Immature natural killer cell (primary cell): ENCODE data around the gene SYTL3. TPM values are rescaled to one million over a fixed set of nuclear protein-coding genes. Genes with fewer than 3 reads are reported as not detected.
"Not testable (repeated sequence)": the region's sequence is repeated elsewhere in the genome, so short reads cannot be mapped to it uniquely, and the experiment has no call there.

Experiments used
- DNase-seq, 3 donors: peaks; one replicate each; pipeline ENCODE4 v3.0.0; 2022; ENCODE audit warnings: mixed read lengths in 1 of 3
- H3K27ac Mint-ChIP-seq, 6 donors: one replicate each; pipeline ENCODE4 v1.8.0; 2020; ENCODE audit warnings: mixed read lengths in 6 of 6, mild to moderate bottlenecking in 5 of 6, inconsistent platforms in 4 of 6, moderate library complexity in 3 of 6
- H3K27me3 Mint-ChIP-seq, 3 donors: one replicate each; pipeline ENCODE4 v1.8.0; 2020 to 2021; ENCODE audit warnings: low read depth in 3 of 3, mild to moderate bottlenecking in 3 of 3, mixed read lengths in 3 of 3, moderate library complexity in 3 of 3, inconsistent platforms in 1 of 3
- H3K36me3 Mint-ChIP-seq, 3 donors: one replicate each; pipeline ENCODE4 v1.8.0; 2020; ENCODE audit warnings: mixed read lengths in 3 of 3, inconsistent platforms in 2 of 3, mild to moderate bottlenecking in 2 of 3
- H3K4me1 Mint-ChIP-seq, 2 donors: one replicate each; pipeline ENCODE4 v1.8.0; 2020; ENCODE audit warnings: inconsistent platforms in 2 of 2, mild to moderate bottlenecking in 2 of 2, mixed read lengths in 2 of 2, moderate library complexity in 1 of 2
- H3K4me3 Mint-ChIP-seq, 5 donors: one replicate each; pipeline ENCODE4 v1.8.0; 2020; ENCODE audit warnings: mild to moderate bottlenecking in 5 of 5, mixed read lengths in 5 of 5, inconsistent platforms in 3 of 5, moderate library complexity in 3 of 5
- H3K9me3 Mint-ChIP-seq, 6 donors: one replicate each; pipeline ENCODE4 v1.8.0; 2020; ENCODE audit warnings: mild to moderate bottlenecking in 6 of 6, mixed read lengths in 6 of 6, inconsistent platforms in 4 of 6, moderate library complexity in 3 of 6
- polyA plus RNA-seq, 3 donors: library from polyadenylated mRNA; unstranded; fragments of 300-500 nt; fragmentation: Illumina TruSeq; gene quantifications; one replicate each; pipeline ENCODE4 v1.2.3, GENCODE V29; 2021

The SYTL3 gene
- polyA plus RNA-seq, 3 donors from 2014 or later = 45.4 to 56.5 (median 52.0) TPM

GRCh38 chr6:158653577-158654354 lies 3.9 kb downstream of the SYTL3 start:
- peaks cover 26 to 55% (median 40%) of the 10 kb centered on the region in 3 donors for H3K27me3 Mint-ChIP-seq
- peaks cover 14 to 19% (median 18%) of the 10 kb centered on the region in 3 donors for H3K36me3 Mint-ChIP-seq

DNA sequence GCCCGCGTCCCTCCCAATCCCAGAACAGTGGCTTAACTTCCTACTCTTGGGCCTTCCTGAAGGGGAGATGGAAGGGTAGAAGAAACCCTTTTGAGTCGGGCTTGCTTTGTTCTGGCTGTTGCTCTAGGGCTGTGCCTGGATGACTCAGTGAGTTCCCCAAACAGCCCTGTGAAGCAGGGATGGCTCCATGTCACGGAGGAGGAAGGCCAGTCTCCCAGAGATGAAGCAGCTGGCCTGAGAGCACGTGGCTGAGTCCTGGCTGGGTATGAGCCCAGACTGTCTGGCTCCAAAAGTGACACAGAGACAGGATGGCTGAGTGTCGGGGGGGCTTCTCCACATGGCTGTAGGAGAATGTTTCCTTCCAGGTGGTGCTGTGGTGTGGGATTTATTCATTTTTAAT lies 4.6 kb downstream of the SYTL3 start:
- Mint-ChIP-seq H3K36me3 (peaks cover 14 to 19% (median 18%) of the 10 kb centered on the region in 3 donors), H3K9me3 (no peaks in the 10 kb centered on the region), H3K4me3 (peak overlapping the region; percentile 78 to 87 (median 86)), H3K27me3 (peaks cover 25 to 52% (median 41%) of the 10 kb centered on the region in 3 donors), H3K27ac (peak overlapping the region; percentile 98 to 100 (median 100)), H3K4me1 (peaks cover 76 to 81% of the 10 kb centered on the region in 2 donors)
- no peak for DNase-seq

More at GRCh38 chr6:158653577-158654354, 3.9 kb downstream of the SYTL3 start:
- peaks cover 76 to 81% of the 10 kb centered on the region in 2 donors for H3K4me1 Mint-ChIP-seq
- H3K4me3 Mint-ChIP-seq = peak overlapping the region; percentile 78 to 87 (median 86)
- DNase-seq = peak; percentile 97 to 98 (median 97)
- no peaks in the 10 kb centered on the region for H3K9me3 Mint-ChIP-seq
- peak overlapping the region; percentile 98 to 100 (median 100) for H3K27ac Mint-ChIP-seq

GRCh38 chr6:158654960-158655489 lies 5.2 kb downstream of the SYTL3 start:
- Mint-ChIP-seq H3K4me1 (peaks cover 75 to 81% of the 10 kb centered on the region in 2 donors), H3K27ac (peak overlapping the region; percentile 98 to 100 (median 100)), H3K9me3 (no peaks in the 10 kb centered on the region), H3K36me3 (peaks cover 14 to 19% (median 18%) of the 10 kb centered on the region in 3 donors), H3K4me3 (peak overlapping the region; percentile 78 to 87 (median 86)), H3K27me3 (peaks cover 20 to 47% (median 36%) of the 10 kb centered on the region in 3 donors)
- DNase-seq = peak in 2 of 3 donors; percentile 28 to 46

- peak in 1 of 3 donors; percentile 29 for DNase-seq
- peaks cover 20 to 45% (median 34%) of the 10 kb centered on the region in 3 donors for H3K27me3 Mint-ChIP-seq
- peaks cover 14 to 20% (median 18%) of the 10 kb centered on the region in 3 donors for H3K36me3 Mint-ChIP-seq
- H3K4me1 Mint-ChIP-seq = peaks cover 79 to 81% of the 10 kb centered on the region in 2 donors
- no peaks in the 10 kb centered on the region for H3K9me3 Mint-ChIP-seq
- H3K4me3 Mint-ChIP-seq = peak overlapping the region; percentile 78 to 87 (median 86)
- peak overlapping the region; percentile 98 to 100 (median 100) for H3K27ac Mint-ChIP-seq
Measured at GRCh38 chr6:158655569-158656450, 6.0 kb downstream of the SYTL3 start.

DNA sequence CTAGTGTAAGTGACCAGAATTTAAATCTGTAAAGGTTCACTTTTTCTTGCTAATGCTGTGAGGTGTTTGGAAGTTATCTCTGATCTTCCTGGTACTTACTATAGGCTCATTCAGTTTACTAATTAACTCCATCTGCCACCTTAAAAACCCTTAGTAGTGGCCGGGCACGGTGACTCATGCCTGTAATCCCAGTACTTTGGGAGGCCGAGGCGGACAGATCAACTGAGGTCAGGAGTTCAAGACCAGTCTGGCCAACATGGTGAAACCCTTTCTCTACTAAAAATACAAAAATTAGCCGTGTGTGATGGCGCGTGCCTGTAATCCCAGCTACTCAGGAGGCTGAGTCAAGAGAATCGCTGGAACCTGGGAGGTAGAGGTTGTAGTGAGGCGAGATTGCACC lies 7.1 kb downstream of the SYTL3 start:
- DNase-seq, H3K9me3 Mint-ChIP-seq: not testable (repeated sequence)
- Mint-ChIP-seq H3K4me3 (peak overlapping the region in 1 of 5 donors; percentile 87), H3K27me3 (peaks cover 20 to 39% (median 33%) of the 10 kb centered on the region in 3 donors), H3K4me1 (peaks cover 75 to 76% of the 10 kb centered on the region in 2 donors), H3K27ac (peak overlapping the region; percentile 76 to 100 (median 99)), H3K36me3 (peaks cover 17 to 24% (median 18%) of the 10 kb centered on the region in 3 donors)

DNA sequence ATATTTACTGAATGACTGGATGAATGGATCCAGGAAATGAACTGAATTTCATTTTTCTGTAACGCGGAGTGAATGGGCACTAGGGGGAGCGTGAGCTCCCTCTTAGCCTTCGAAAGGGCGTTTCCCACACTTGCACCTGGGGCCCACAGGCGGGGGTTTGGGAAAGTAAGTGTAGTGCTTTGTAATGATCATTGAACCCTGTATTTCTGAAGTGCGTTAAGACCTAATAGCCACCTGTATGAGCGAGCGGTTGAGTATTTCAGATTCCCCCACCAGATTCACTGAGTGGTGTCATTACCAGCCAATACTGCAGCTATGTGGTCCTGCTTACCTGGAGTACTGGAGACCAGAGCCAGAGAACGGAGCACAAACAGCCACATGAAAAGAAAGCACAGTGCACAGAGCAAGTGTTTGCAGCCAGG lies 10.5 kb downstream of the SYTL3 start:
- Mint-ChIP-seq H3K36me3 (peaks cover 26 to 41% (median 26%) of the 10 kb centered on the region in 3 donors), H3K9me3 (no peaks in the 10 kb centered on the region), H3K27me3 (peaks cover 0 to 16% (median 11%) of the 10 kb centered on the region in 3 donors), H3K4me1 (peaks cover 44 to 46% of the 10 kb centered on the region in 2 donors), H3K27ac (peak overlapping the region; percentile 18 to 90 (median 68)), H3K4me3 (peak overlapping the region in 4 of 5 donors; percentile 18 to 53 (median 48))
- peak; percentile 27 to 52 (median 48) for DNase-seq

DNA sequence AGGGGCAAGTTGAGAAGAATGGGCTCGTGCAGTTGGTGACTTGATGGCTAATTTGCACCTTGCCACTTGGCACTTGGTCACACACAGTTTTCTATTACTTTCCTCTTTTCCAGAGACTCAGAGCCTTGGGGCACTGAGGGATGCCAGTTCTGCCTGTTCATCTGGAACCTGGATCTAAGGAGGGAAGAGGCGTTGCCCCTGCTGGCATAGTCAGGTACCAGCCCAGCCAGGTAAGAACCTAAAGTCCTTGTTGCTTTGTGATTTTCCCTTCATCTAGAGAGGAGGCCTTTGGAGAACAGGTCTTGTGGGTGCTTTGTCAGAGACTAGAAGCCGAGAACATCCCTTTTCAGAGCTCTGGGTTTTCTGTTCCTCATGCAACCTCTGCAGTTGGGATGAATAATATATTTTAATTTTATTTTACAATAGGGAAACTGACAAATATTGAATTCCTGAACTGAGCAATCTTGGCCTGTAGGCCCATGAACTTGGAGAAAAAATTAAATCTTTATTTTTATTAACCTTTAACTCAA lies 11.4 kb downstream of the SYTL3 start:
- peaks cover 20 to 42% (median 22%) of the 10 kb centered on the region in 3 donors for H3K36me3 Mint-ChIP-seq
- peaks cover 37 to 38% of the 10 kb centered on the region in 2 donors for H3K4me1 Mint-ChIP-seq
- peak overlapping the region in 5 of 6 donors; percentile 17 to 73 (median 67) for H3K27ac Mint-ChIP-seq
- H3K4me3 Mint-ChIP-seq = no peak overlapping the region
- no peak for DNase-seq
- no peaks in the 10 kb centered on the region for H3K9me3 Mint-ChIP-seq
- H3K27me3 Mint-ChIP-seq = peaks cover 0 to 10% (median 6%) of the 10 kb centered on the region in 3 donors

- peaks cover 20 to 55% (median 32%) of the 10 kb centered on the region in 3 donors for H3K36me3 Mint-ChIP-seq
- H3K4me3 Mint-ChIP-seq = no peak overlapping the region
- peaks cover 34 to 41% of the 10 kb centered on the region in 2 donors for H3K4me1 Mint-ChIP-seq
- DNase-seq = no peak
- peaks cover 0 to 10% (median 6%) of the 10 kb centered on the region in 3 donors for H3K27me3 Mint-ChIP-seq
- H3K27ac Mint-ChIP-seq = no peak overlapping the region
- no peaks in the 10 kb centered on the region for H3K9me3 Mint-ChIP-seq
Measured at GRCh38 chr6:158662607-158662953, 12.7 kb downstream of the SYTL3 start.

DNA sequence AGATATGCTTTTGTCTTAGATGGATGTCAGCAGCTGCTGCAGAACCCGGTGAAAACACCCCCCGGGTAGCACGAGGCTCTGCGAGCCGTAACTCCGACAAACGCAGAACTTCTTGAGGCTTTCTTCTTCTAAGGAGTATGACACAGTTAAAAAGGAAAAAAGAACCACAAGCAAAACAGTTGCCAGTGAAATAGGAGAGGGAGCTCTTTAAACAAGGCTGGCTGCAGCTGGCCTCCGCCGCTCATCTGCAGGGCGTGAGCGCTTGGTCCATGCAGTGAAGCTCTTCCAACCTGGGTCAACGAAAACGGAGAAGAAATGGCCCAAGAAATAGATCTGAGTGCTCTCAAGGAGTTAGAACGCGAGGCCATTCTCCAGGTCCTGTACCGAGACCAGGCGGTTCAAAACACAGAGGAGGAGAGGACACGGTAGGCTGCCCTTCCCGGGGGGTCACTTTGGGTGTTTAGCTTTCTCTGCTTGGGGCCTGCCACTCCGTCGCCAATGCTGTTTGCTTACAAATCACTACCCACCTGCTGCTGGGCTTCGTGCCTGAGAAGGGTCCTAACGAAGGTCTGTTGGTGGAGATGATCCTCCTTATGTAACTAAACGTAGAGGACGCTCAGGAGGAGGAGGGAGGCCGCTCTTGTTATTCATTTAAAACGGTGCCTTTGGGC lies 13.2 kb downstream of the SYTL3 start:
- H3K9me3 Mint-ChIP-seq = no peaks in the 10 kb centered on the region
- no peak for DNase-seq
- H3K27me3 Mint-ChIP-seq = peaks cover 0 to 12% (median 6%) of the 10 kb centered on the region in 3 donors
- H3K4me1 Mint-ChIP-seq = peaks cover 34 to 42% of the 10 kb centered on the region in 2 donors
- peaks cover 20 to 55% (median 32%) of the 10 kb centered on the region in 3 donors for H3K36me3 Mint-ChIP-seq
- H3K4me3 Mint-ChIP-seq = no peak overlapping the region
- peak overlapping the region in 2 of 6 donors; percentile 24 to 37 for H3K27ac Mint-ChIP-seq

- H3K27ac Mint-ChIP-seq = peak overlapping the region in 1 of 6 donors; percentile 24
- H3K9me3 Mint-ChIP-seq = no peaks in the 10 kb centered on the region
- peaks cover 24 to 59% (median 36%) of the 10 kb centered on the region in 3 donors for H3K36me3 Mint-ChIP-seq
- H3K4me1 Mint-ChIP-seq = peaks cover 34 to 47% of the 10 kb centered on the region in 2 donors
- no peak for DNase-seq
- H3K27me3 Mint-ChIP-seq = peaks cover 0 to 12% (median 7%) of the 10 kb centered on the region in 3 donors
- H3K4me3 Mint-ChIP-seq = no peak overlapping the region
Measured at GRCh38 chr6:158663625-158664165, 13.8 kb downstream of the SYTL3 start.

GRCh38 chr6:158665332-158665731 lies 15.5 kb downstream of the SYTL3 start:
- no peak for DNase-seq
- Mint-ChIP-seq H3K36me3 (peaks cover 33 to 69% (median 43%) of the 10 kb centered on the region in 3 donors), H3K27me3 (peaks cover 0 to 10% (median 6%) of the 10 kb centered on the region in 3 donors), H3K9me3 (no peaks in the 10 kb centered on the region), H3K27ac (peak overlapping the region in 2 of 6 donors; percentile 62 to 81), H3K4me3 (no peak overlapping the region), H3K4me1 (peaks cover 24 to 35% of the 10 kb centered on the region in 2 donors)
